Measurements from ENCODE around the gene ENPP4.
"Not testable (repeated sequence)": the region's sequence is repeated elsewhere in the genome, so short reads cannot be mapped to it uniquely, and the experiment has no call there.

The ENPP4 gene

DNA sequence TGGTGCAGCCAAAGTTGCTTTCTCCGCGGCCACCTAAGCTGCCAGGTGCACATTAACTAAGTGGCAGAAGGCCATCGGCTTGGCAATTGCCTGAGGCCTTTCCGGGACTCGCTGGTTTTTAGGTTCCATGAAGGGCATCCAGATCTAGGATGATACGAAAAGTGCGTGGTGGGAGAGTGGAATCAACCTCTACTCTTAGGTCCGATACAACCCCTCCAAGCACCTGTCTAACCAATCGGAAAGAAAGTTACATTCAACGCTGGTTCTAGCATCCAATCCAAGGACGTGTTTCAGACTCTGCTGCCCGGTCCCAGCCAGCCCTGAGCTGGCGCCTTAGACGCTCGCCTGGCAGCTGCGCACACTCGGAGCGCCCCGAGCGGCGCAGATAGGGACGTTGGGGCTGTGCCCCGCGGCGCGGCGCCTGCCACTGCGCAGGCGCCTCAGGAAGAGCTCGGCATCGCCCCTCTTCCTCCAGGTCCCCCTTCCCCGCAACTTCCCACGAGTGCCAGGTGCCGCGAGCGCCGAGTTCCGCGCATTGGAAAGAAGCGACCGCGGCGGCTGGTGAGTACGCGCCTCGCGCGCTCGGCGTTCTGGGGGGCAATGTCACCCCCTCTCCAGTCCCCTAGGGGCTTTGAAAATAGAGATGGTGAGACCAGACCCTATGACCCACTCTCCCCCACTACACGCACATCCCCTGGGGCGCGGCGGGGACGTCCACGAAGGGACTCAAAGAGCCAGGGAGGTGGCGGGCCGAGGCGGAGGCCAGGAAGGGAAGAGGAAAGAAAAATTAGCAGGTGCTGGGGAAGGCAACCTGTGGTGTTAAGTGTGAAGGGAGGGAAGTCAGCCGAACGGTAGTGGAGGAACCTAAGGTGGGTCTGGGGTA, at the start of gene ENPP4:
TSS of gene ENPP4 (plus strand) at position 361 of the 883 bp plus-strand sequence. CDS start 9,595 bp downstream, outside the sequence.
- peak within 1 kb of the TSS; percentile 47 for H3K4me3 ChIP-seq (ENCODE audit: low read length)
- TF ChIP-seq CTCF (conservative IDR thresholded peaks at IDR 0.05; ENCODE audit: low read length): no peak
- peak; percentile 53 for DNase-seq (ENCODE audit: low read depth)

- no peak overlapping the region for H3K4me3 ChIP-seq (ENCODE audit: low read length)
- no peak for TF ChIP-seq CTCF (conservative IDR thresholded peaks at IDR 0.05; ENCODE audit: low read length)
- DNase-seq (ENCODE audit: low read depth): no peak
Measured at GRCh38 chr6:46080111-46080510, 49.7 kb upstream of the ENPP4 start.

GRCh38 chr6:46085688-46086087, 44.1 kb upstream of the ENPP4 start:
- H3K4me3 ChIP-seq (ENCODE audit: low read length); DNase-seq (ENCODE audit: low read depth): not testable (repeated sequence)

DNA sequence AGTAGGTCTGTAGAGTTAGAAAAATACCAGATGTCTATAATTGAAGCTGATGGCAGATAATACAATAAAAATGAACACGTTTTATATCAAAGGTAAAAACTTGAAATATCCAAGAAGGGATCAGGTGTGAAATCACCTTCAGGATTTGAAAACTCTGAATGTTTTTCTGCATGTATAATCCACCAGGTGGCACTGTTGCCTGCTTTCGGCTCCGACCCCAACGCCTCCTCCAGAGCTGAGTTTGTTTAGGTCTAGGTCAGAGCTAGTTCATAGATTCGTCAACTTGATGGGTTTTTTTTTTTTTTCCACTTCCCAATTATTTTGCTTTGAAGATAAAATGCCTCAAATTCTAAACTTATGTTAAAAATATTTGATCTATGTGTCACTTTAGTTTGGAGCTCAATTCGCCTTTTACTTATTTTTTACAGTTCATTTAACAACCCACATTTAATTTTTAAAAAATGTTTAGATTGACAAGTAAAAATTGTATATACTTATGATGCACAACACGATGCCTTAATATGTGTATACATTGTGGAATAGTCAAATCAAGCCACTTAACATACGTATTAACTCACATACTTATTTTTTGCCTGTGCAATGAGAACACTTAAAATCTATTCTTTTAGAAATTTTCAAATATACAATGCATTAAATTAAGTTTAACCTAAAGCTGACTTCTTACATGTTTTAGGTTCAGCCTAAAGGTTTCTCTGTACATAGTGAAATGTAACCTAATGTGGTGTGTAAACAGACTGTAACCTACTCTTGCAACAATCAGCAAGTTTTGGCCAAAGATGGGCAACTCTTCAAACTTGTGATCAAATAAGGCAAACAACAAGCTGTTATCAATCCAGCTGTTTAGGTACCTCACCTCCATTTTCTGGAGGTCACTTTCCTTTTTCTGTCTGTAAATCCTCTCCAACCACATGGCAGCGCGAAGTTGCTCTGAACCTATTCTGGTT, 39.4 kb upstream of the ENPP4 start:
- TF ChIP-seq CTCF (conservative IDR thresholded peaks at IDR 0.05; ENCODE audit: low read length): peak; percentile 77
- DNase-seq (ENCODE audit: low read depth): peak; percentile 42
- no peak overlapping the region for H3K4me3 ChIP-seq (ENCODE audit: low read length)

GRCh38 chr6:46091080-46091478, 38.7 kb upstream of the ENPP4 start:
- no peak for DNase-seq (ENCODE audit: low read depth)
- TF ChIP-seq CTCF (conservative IDR thresholded peaks at IDR 0.05; ENCODE audit: low read length): no peak
- no peak overlapping the region for H3K4me3 ChIP-seq (ENCODE audit: low read length)

- DNase-seq (ENCODE audit: low read depth): no peak
- H3K4me3 ChIP-seq (ENCODE audit: low read length): no peak overlapping the region
- TF ChIP-seq CTCF (conservative IDR thresholded peaks at IDR 0.05; ENCODE audit: low read length): no peak
Measured at GRCh38 chr6:46095251-46095650, 34.5 kb upstream of the ENPP4 start.

GRCh38 chr6:46097366-46097765, 32.4 kb upstream of the ENPP4 start:
- DNase-seq (ENCODE audit: low read depth): no peak
- H3K4me3 ChIP-seq (ENCODE audit: low read length): no peak overlapping the region
- no peak for TF ChIP-seq CTCF (conservative IDR thresholded peaks at IDR 0.05; ENCODE audit: low read length)

All from AG10803 (cell line).